SK-N-SH treated with all-trans-retinoic acid at 6 μM for 48 hours (cell line): Measurements from ENCODE around the gene LYPD6B.

ENCODE experiments used
- ATAC-seq: fragments of 200-7000 bp; cut with Tn5 transposase; 3 replicates; pipeline ENCODE4 v1.9.1; 2020; ENCODE audit warnings: mild to moderate bottlenecking, moderate library complexity
- ARNTL ChIP-seq: fragments of 450-650 bp; formaldehyde crosslinking; IDR thresholded peaks from 2 replicates; pipeline ENCODE4 v1.5.0; 2020; ENCODE audit warnings: low read depth, mild to moderate bottlenecking, moderate library complexity, borderline replicate concordance
- BACH2 ChIP-seq: fragments of 250-450 bp; sonication (Bioruptor Pico); IDR thresholded peaks from 2 replicates; pipeline ENCODE4 v1.9.0; 2021; ENCODE audit warnings: mild to moderate bottlenecking, borderline replicate concordance
- ESRRG ChIP-seq: fragments of 250-450 bp; sonication (Bioruptor Pico); IDR thresholded peaks from 2 replicates; pipeline ENCODE4 v1.6.1; 2021; ENCODE audit warnings: mild to moderate bottlenecking
- ISL1 ChIP-seq: fragments of 250-450 bp; sonication (Bioruptor Pico); IDR thresholded peaks from 2 replicates; pipeline ENCODE4 v2.1.2; 2022; ENCODE audit warnings: mild to moderate bottlenecking, moderate library complexity
- OSR1 ChIP-seq: fragments of 250-450 bp; sonication (Bioruptor Pico); IDR thresholded peaks from 2 replicates; pipeline ENCODE4 v1.8.0; 2022; ENCODE audit warnings: moderate library complexity, mild to moderate bottlenecking, inconsistent platforms
- PPARA ChIP-seq: fragments of 250-450 bp; sonication (Bioruptor Pico); IDR thresholded peaks from 2 replicates; pipeline ENCODE4 v1.5.0; 2020; ENCODE audit warnings: mild to moderate bottlenecking, borderline replicate concordance
- RARB ChIP-seq: fragments of 250-450 bp; sonication (Bioruptor Pico); IDR thresholded peaks from 2 replicates; pipeline ENCODE4 v1.8.0; 2021; ENCODE audit warnings: mild to moderate bottlenecking, moderate library complexity
- SNAI2 ChIP-seq: fragments of 250-450 bp; sonication (Bioruptor Pico); IDR thresholded peaks from 2 replicates; pipeline ENCODE4 v1.5.0; 2020; ENCODE audit warnings: mild to moderate bottlenecking, moderate library complexity
- TOX ChIP-seq: fragments of 250-450 bp; sonication (Bioruptor Pico); IDR thresholded peaks from 2 replicates; pipeline ENCODE4 v1.8.0; 2021; ENCODE audit warnings: mild to moderate bottlenecking, moderate library complexity, borderline replicate concordance
- TSHZ2 ChIP-seq: fragments of 250-450 bp; sonication (Bioruptor Pico); IDR thresholded peaks from 2 replicates; pipeline ENCODE4 v1.5.0; 2020; ENCODE audit warnings: mild to moderate bottlenecking, moderate library complexity
- ZC3H10 ChIP-seq: fragments of 250-450 bp; sonication (Bioruptor Pico); IDR thresholded peaks from 2 replicates; pipeline ENCODE4 v1.5.1; 2021; ENCODE audit warnings: mild to moderate bottlenecking, moderate library complexity
- ZFP3 ChIP-seq: fragments of 250-450 bp; sonication (Bioruptor Pico); IDR thresholded peaks from 2 replicates; pipeline ENCODE4 v1.5.0; 2020; ENCODE audit warnings: mild to moderate bottlenecking, moderate library complexity
- ZFP30 ChIP-seq: fragments of 450-650 bp; formaldehyde crosslinking; IDR thresholded peaks from 2 replicates; pipeline ENCODE4 v1.5.0; 2022; ENCODE audit warnings: mild to moderate bottlenecking, moderate library complexity
- ZNF565 ChIP-seq: fragments of 450-650 bp; formaldehyde crosslinking; conservative IDR thresholded peaks from 2 replicates; pipeline ENCODE4 v1.5.0; 2020; ENCODE audit warnings: low read depth, mild to moderate bottlenecking, moderate library complexity
- ZNF70 ChIP-seq: fragments of 450-650 bp; formaldehyde crosslinking; IDR thresholded peaks from 2 replicates; pipeline ENCODE4 v1.5.0; 2020; ENCODE audit warnings: mild to moderate bottlenecking, moderate library complexity
- ZNF8 ChIP-seq: fragments of 450-650 bp; formaldehyde crosslinking; IDR thresholded peaks from 2 replicates; pipeline ENCODE4 v1.5.0; 2020; ENCODE audit warnings: mild to moderate bottlenecking, moderate library complexity
- TF ChIP-seq, protein P1 (sequence below): fragments of 250-450 bp; sonication (Bioruptor Pico); IDR thresholded peaks from 2 replicates; pipeline ENCODE4 v1.8.0; 2020; ENCODE audit warnings: mild to moderate bottlenecking, moderate library complexity, borderline replicate concordance
- TF ChIP-seq, protein P2 (sequence below): fragments of 250-450 bp; sonication (Bioruptor Pico); IDR thresholded peaks from 2 replicates; pipeline ENCODE4 v1.5.1; 2021; ENCODE audit warnings: mild to moderate bottlenecking, moderate library complexity
- TF ChIP-seq, protein P3 (sequence below): fragments of 250-450 bp; sonication (Bioruptor Pico); IDR thresholded peaks from 2 replicates; pipeline ENCODE4 v1.5.1; 2020; ENCODE audit warnings: low read depth, mild to moderate bottlenecking, moderate library complexity

Gene LYPD6B

GRCh38 chr2:149160701-149161217 lies 122.3 kb downstream of the LYPD6B start:
- no peak; the same call in 2 of the 3 replicates for ATAC-seq
- no peak for TF ChIP-seq ISL1 (CRISPR knock-in tag)
- no peak for TF ChIP-seq PPARA (CRISPR knock-in tag)
- no peak for TF ChIP-seq ZNF565
- TF ChIP-seq, protein P1, sequence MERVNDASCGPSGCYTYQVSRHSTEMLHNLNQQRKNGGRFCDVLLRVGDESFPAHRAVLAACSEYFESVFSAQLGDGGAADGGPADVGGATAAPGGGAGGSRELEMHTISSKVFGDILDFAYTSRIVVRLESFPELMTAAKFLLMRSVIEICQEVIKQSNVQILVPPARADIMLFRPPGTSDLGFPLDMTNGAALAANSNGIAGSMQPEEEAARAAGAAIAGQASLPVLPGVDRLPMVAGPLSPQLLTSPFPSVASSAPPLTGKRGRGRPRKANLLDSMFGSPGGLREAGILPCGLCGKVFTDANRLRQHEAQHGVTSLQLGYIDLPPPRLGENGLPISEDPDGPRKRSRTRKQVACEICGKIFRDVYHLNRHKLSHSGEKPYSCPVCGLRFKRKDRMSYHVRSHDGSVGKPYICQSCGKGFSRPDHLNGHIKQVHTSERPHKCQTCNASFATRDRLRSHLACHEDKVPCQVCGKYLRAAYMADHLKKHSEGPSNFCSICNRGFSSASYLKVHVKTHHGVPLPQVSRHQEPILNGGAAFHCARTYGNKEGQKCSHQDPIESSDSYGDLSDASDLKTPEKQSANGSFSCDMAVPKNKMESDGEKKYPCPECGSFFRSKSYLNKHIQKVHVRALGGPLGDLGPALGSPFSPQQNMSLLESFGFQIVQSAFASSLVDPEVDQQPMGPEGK (CRISPR knock-in tag), result no peak
- TF ChIP-seq OSR1, result no peak
- TF ChIP-seq ZC3H10 (CRISPR knock-in tag), result no peak
- no peak for TF ChIP-seq ESRRG (CRISPR knock-in tag)
- TF ChIP-seq ARNTL (CRISPR knock-in tag), result no peak
- TF ChIP-seq ZFP3 (CRISPR knock-in tag), result no peak
- no peak for TF ChIP-seq ZNF70 (CRISPR knock-in tag)

DNA sequence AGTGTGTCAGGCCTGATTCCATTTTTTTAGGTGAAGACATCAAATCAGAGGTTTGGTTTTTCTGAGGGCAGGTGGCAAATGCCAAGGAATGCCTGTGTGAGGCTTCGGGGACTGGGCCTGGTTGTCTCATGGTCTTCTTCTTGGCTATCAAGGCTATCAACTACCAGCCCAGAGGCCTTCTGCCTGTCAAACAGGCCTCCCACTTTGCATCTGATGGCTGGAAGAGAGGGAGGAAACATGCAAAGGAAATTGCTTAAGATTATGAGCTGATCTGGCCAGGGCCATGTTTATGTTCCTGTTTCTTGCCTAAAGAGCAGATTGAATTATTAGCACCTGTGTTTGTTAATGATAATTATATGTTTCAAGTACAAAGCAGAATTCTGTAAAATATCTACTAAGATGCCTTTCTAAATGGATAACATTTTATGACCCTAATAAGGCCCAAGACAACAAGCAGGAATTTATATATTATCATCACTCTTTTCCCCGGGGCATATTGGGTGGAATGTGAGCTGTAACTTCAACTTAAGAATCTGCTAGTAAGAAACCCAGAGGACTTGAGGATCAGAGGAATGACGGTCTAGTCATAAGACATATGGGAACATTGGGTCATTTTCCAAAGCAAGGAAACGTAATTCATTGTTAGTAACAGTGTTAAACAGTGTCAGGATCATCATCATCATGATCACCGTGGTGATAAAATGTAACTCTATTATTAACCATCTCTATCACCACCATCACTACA lies 123.2 kb downstream of the LYPD6B start:
- TF ChIP-seq, protein P1 (CRISPR knock-in tag), result no peak
- TF ChIP-seq TOX (CRISPR knock-in tag) (no peak), ISL1 (CRISPR knock-in tag) (no peak), ZNF8 (CRISPR knock-in tag) (no peak)
- ATAC-seq, result no peak

DNA sequence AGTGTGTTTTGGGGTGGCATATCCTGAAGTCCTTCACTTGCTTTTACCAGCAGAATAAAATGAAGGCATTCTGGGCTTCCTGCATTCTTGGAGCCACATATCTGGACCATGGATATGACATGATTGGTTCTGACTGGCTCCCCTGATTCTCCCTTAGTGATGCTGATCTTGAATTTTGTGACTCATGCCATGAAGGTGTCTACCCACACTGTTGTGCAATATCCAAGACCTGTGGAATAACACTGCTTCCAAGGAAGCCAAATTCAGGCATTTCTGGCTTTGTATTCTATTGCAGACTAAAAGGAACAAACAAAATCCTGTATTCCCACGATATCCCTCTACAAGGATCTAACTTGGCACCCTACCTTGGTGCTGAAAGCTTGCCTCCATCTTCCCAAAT lies 125.8 kb downstream of the LYPD6B start:
- TF ChIP-seq TSHZ2, result no peak
- TF ChIP-seq ARNTL (CRISPR knock-in tag), result no peak
- no peak for TF ChIP-seq OSR1
- TF ChIP-seq RARB (CRISPR knock-in tag), result no peak
- no peak for ATAC-seq

DNA sequence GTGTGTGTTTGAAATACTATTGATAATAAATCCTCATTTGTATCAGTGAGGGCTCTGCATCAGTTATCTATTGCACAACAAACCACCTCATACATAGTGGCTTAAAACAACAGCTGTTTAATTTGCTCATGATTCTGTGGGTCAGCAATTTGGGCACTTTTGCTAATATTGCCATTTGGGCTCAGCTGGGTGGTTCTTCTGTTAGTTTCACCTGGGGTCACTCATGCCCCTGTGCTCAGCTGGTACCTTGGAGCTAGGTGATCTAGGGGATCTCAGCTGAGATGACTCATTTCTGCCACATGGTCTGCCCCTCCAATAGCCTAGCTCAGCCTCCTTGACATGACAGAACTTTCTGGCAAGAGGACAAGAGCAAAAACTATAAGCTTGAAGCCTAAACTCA lies 126.3 kb downstream of the LYPD6B start:
- ATAC-seq, result no peak
- TF ChIP-seq, protein P2, sequence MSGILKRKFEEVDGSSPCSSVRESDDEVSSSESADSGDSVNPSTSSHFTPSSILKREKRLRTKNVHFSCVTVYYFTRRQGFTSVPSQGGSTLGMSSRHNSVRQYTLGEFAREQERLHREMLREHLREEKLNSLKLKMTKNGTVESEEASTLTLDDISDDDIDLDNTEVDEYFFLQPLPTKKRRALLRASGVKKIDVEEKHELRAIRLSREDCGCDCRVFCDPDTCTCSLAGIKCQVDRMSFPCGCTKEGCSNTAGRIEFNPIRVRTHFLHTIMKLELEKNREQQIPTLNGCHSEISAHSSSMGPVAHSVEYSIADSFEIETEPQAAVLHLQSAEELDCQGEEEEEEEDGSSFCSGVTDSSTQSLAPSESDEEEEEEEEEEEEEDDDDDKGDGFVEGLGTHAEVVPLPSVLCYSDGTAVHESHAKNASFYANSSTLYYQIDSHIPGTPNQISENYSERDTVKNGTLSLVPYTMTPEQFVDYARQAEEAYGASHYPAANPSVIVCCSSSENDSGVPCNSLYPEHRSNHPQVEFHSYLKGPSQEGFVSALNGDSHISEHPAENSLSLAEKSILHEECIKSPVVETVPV (CRISPR knock-in tag), result no peak
- no peak for TF ChIP-seq ZFP30 (CRISPR knock-in tag)
- no peak for TF ChIP-seq BACH2
- TF ChIP-seq SNAI2, result no peak
- TF ChIP-seq ZC3H10 (CRISPR knock-in tag), result no peak
- TF ChIP-seq, protein P3, sequence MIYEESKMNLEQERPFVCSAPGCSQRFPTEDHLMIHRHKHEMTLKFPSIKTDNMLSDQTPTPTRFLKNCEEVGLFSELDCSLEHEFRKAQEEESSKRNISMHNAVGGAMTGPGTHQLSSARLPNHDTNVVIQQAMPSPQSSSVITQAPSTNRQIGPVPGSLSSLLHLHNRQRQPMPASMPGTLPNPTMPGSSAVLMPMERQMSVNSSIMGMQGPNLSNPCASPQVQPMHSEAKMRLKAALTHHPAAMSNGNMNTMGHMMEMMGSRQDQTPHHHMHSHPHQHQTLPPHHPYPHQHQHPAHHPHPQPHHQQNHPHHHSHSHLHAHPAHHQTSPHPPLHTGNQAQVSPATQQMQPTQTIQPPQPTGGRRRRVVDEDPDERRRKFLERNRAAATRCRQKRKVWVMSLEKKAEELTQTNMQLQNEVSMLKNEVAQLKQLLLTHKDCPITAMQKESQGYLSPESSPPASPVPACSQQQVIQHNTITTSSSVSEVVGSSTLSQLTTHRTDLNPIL (CRISPR knock-in tag), result no peak
- TF ChIP-seq PPARA (CRISPR knock-in tag), result no peak
- TF ChIP-seq ZNF565, result no peak
- no peak for TF ChIP-seq ZFP3 (CRISPR knock-in tag)
- TF ChIP-seq, all 23 proteins: peak for 0
